ENCODE measurements around the gene ABCA2. TPM values are rescaled to one million over a fixed set of nuclear protein-coding genes. Genes with fewer than 3 reads are reported as not detected.
A peak's percentile ranks its signal among the peaks of the same experiment; 100 is the strongest.

The ABCA2 gene
- total and polyA plus RNA-seq, 9 of the 15 experiments (the other 6 are each of a cell fraction or from before 2014, with no cell fraction given) = 0.69 to 16.3 (median 6.1) TPM; not detected in 2

DNA sequence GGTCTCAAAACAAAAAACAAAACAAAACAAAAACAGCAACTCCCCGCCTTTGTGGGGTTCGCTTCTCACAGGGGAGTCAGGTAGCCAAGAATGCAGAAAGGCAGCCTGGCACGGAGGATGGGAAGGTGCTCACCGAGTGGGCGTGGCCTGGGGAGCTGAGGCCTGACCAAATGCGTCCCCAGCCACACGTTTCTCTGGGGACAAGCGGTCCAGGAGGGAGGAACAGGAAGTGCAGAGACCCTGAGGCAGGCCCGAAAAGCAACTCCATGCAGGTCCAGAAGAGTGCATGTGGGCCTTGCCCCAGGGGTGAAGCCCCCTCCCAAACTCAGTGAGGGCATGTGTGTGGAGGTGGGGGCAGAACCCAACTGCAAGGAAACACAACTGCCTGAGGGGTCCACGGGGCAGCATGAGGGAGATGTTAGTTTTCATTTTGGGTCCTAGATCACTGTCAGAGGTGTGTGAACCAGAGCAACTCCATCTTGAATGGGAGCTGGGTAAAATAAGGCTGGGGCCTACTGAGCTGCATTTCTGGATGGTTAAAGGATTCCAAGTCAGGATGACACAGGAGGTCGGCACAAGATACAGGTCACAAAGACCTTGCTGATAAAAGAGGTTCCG, 46.7 kb upstream of the ABCA2 start (continued):
- TF ChIP-seq TBP (optimal IDR thresholded peaks at IDR 0.05; ENCODE audit: low read depth, low read length) = no peak
- TF ChIP-seq ELF4 (CRISPR knock-in tag; IDR thresholded peaks at IDR 0.05) = peak; percentile 99
- no peak for TF ChIP-seq RBM39 (optimal IDR thresholded peaks at IDR 0.05; ENCODE audit: low read depth, low read length)
- TF ChIP-seq SMAD3 (CRISPR knock-in tag; conservative IDR thresholded peaks at IDR 0.05) = peak; percentile 99
- TF ChIP-seq ERF (CRISPR knock-in tag; IDR thresholded peaks at IDR 0.05) = peak; percentile 100
- peak; percentile 99 for TF ChIP-seq ZNF165 (CRISPR knock-in tag; IDR thresholded peaks at IDR 0.05; ENCODE audit: borderline replicate concordance)
- peak in 1 of 2 experiments; percentile 43; a peak in 2 of 4 replicates for TF ChIP-seq RAD21 (CRISPR knock-in tag; conservative IDR thresholded peaks at IDR 0.05 in 1 of 2, IDR thresholded peaks at IDR 0.05 in 1 of 2)
- TF ChIP-seq HDAC6 (IDR thresholded peaks at IDR 0.05; ENCODE audit: low read depth, low read length) = no peak
- peak; percentile 97 for TF ChIP-seq ELK3 (CRISPR knock-in tag; IDR thresholded peaks at IDR 0.05)
- TF ChIP-seq YY1 (IDR thresholded peaks at IDR 0.05; ENCODE audit: borderline replicate concordance in 1 of 3, control insufficient read depth in 1 of 3, extremely low read depth in 1 of 3, insufficient read depth in 3 of 3, insufficient read length in 1 of 3, insufficient replicate concordance in 2 of 3, low read depth in 1 of 3, low read length in 2 of 3) = no peak
- no peak for TF ChIP-seq BRF1 (IDR thresholded peaks at IDR 0.05; ENCODE audit: borderline replicate concordance, extremely low read depth, insufficient read length)
- TF ChIP-seq ZNF766 (CRISPR knock-in tag; conservative IDR thresholded peaks at IDR 0.05) = peak; percentile 100
- TF ChIP-seq TAF7 (tag; IDR thresholded peaks at IDR 0.05) = peak; percentile 96
- TF ChIP-seq PTRF (tag; IDR thresholded peaks at IDR 0.05) = peak; percentile 99
- no peak for TF ChIP-seq POU5F1 (IDR thresholded peaks at IDR 0.05; ENCODE audit: borderline replicate concordance, low read depth, low read length, partially characterized antibody)
- TF ChIP-seq SRSF1 (IDR thresholded peaks at IDR 0.05; ENCODE audit: low read depth, low read length) = no peak
- TF ChIP-seq MECOM (CRISPR knock-in tag; IDR thresholded peaks at IDR 0.05) = peak; percentile 98
- TF ChIP-seq YBX1 (IDR thresholded peaks at IDR 0.05) = no peak
- peak; percentile 97 for TF ChIP-seq ZNF57 (CRISPR knock-in tag; IDR thresholded peaks at IDR 0.05)
- TF ChIP-seq, protein P1, sequence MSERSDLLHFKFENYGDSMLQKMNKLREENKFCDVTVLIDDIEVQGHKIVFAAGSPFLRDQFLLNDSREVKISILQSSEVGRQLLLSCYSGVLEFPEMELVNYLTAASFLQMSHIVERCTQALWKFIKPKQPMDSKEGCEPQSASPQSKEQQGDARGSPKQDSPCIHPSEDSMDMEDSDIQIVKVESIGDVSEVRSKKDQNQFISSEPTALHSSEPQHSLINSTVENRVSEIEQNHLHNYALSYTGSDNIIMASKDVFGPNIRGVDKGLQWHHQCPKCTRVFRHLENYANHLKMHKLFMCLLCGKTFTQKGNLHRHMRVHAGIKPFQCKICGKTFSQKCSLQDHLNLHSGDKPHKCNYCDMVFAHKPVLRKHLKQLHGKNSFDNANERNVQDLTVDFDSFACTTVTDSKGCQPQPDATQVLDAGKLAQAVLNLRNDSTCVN (CRISPR knock-in tag; IDR thresholded peaks at IDR 0.05) = peak; percentile 99
- TF ChIP-seq CBX2 (IDR thresholded peaks at IDR 0.05; ENCODE audit: insufficient read depth, low read length, poor library complexity, severe bottlenecking) = no peak
- peak; percentile 94 for TF ChIP-seq ZNF75A (CRISPR knock-in tag; IDR thresholded peaks at IDR 0.05)
- no peak for TF ChIP-seq MCM5 (IDR thresholded peaks at IDR 0.05; ENCODE audit: low read depth)
- TF ChIP-seq ZNF561 (CRISPR knock-in tag; conservative IDR thresholded peaks at IDR 0.05) = peak; percentile 95
- TF ChIP-seq ZNF444 (CRISPR knock-in tag; IDR thresholded peaks at IDR 0.05) = peak; percentile 97
- TF ChIP-seq HDGF (IDR thresholded peaks at IDR 0.05) = no peak
- TF ChIP-seq ZNF445 (CRISPR knock-in tag; IDR thresholded peaks at IDR 0.05; ENCODE audit: low read depth) = peak; percentile 98
- peak; percentile 91 for TF ChIP-seq ZNF253 (CRISPR knock-in tag; conservative IDR thresholded peaks at IDR 0.05)
